GM10266 (cell line): ENCODE results near the gene SUGCT.
A peak's percentile ranks its signal among the peaks of the same experiment; 100 is the strongest.

Experiments used
- DNase-seq: peaks from one replicate; pipeline ENCODE4 v3.0.0; 2012; ENCODE audit errors: extremely low spot score
- TF ChIP-seq, protein P1 (sequence below): IDR thresholded peaks from 2 replicates; pipeline ENCODE4 v1.5.1; 2012; ENCODE audit warnings: mild to moderate bottlenecking, low read depth; ENCODE audit not compliant: control insufficient read depth, insufficient read depth; ENCODE audit errors: missing control alignments

The SUGCT gene

DNA sequence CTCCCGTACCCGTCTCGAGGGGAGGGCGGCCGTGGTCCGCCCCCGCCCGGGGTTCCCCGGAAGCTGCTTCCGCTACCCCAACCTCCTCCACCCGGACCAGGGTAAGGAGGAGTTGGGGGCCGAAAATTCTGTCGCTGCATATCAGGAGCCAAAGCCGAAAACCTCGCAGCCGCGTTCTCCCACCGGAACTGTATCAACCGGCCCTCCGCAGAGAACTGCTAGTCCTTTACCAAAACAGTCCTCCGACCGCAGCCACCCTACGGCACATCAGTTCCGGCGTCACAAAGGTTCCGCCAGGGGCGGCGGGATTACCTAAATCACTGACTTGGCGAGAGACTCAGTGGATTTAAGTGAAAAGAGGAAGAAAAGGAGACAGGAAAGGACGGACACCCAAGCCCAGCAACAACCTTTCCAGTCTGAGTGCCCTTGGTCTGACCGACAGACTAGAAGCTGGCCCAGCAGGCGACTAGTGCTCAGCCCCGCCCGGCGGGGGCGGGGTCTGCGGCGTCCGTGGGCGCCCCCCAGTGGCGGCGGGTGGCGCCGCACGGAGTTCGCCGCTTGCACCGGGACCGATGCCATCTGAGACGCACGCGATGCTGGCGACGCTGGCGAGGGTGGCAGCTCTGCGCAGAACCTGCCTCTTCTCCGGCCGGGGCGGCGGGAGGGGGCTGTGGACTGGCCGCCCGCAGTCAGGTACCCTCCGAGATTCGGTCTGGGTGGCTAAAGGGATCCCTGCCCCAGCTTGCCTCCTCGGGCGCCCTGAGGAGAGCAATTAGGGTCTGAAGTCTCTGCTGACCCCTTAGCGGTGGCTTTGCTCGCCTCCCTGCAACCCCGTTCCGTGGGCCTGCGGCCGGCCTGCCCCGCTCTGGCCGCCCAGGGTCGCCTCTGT, at the start of gene SUGCT, which contains the start of gene MPLKIP:
Gene SUGCT (plus strand): TSS at position 578 of the 889 bp plus-strand sequence.
Gene MPLKIP (minus strand): TSS at position 195 of the 889 bp plus-strand sequence. CDS start 55 bp downstream, at position 140.
- TF ChIP-seq, protein P1, sequence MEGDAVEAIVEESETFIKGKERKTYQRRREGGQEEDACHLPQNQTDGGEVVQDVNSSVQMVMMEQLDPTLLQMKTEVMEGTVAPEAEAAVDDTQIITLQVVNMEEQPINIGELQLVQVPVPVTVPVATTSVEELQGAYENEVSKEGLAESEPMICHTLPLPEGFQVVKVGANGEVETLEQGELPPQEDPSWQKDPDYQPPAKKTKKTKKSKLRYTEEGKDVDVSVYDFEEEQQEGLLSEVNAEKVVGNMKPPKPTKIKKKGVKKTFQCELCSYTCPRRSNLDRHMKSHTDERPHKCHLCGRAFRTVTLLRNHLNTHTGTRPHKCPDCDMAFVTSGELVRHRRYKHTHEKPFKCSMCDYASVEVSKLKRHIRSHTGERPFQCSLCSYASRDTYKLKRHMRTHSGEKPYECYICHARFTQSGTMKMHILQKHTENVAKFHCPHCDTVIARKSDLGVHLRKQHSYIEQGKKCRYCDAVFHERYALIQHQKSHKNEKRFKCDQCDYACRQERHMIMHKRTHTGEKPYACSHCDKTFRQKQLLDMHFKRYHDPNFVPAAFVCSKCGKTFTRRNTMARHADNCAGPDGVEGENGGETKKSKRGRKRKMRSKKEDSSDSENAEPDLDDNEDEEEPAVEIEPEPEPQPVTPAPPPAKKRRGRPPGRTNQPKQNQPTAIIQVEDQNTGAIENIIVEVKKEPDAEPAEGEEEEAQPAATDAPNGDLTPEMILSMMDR = peak; percentile 98

DNA sequence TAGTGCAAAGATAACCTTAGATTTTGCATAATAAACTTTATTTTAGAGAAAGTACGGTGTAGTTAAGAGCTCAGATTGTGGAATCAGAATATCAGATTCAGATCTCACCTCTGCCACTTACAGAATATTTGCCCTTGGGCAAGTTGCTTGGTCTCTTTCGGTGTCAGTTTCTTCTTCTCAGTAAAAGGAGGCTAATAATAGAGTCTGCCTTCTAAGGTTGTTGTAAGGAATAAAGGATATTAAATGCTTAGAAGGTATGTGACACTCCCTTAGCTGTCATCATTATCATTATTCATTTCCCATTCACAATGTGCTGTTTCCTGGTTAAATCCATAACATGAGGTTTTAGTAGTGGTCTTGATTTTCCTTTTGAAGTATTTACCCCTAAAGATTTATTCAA, 42.6 kb upstream of the SUGCT start:
- TF ChIP-seq, protein P1 = no peak
- no peak for DNase-seq

More for the DNA sequence above, at the start of gene SUGCT, which contains the start of gene MPLKIP:
- DNase-seq = peak; percentile 92

DNA sequence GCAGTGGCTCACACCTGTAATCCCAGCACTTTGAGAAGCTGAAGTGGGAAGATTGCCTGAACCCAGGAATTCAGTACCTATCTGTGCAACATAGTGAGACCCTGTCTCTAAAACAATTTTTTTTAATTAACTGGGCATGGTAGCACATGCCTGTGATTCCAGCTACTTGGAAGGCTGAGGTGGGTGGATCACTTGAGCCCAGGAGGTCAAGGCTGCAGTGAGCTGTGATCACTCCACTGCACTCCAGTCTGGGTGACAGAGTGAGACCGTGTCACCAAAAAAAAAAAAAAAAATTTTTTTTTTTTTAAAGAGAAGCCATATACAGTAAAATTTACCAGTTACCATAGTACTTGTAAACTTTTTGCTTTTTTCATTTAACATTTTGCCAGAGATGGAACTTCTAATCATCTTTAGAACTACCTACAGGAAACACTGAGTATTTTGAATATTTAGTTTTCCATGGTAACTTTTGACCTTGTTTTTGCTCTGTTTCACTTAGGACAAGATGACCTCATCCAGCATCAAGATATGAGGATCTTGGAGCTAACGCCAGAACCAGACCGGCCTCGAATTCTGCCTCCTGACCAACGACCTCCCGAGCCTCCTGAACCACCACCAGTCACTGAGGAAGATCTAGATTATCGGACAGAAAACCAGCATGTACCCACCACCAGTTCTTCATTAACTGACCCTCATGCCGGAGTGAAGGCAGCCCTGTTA, 41.0 kb upstream of the SUGCT start:
- TF ChIP-seq, protein P1 = no peak
- DNase-seq = no peak

DNA sequence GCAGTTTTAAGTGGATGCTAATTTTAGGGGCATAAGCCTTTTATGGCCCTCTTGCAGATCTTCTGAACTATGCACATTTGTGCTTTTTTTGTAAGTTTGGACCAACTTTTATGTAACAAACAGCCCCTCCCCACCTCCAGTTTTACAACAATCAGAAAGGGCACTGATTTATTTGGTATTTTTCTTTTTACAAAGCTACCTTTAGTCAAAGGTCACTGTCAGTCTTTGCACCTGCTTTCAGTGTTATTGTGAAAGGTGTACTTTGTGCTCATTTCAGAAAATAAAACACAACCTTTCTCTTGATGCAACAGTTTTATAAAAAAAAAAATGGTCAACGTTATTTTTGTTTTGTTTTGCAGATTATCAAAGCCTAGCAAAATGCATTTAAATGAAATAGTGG, 39.6 kb upstream of the SUGCT start:
- TF ChIP-seq, protein P1 = no peak
- no peak for DNase-seq

DNA sequence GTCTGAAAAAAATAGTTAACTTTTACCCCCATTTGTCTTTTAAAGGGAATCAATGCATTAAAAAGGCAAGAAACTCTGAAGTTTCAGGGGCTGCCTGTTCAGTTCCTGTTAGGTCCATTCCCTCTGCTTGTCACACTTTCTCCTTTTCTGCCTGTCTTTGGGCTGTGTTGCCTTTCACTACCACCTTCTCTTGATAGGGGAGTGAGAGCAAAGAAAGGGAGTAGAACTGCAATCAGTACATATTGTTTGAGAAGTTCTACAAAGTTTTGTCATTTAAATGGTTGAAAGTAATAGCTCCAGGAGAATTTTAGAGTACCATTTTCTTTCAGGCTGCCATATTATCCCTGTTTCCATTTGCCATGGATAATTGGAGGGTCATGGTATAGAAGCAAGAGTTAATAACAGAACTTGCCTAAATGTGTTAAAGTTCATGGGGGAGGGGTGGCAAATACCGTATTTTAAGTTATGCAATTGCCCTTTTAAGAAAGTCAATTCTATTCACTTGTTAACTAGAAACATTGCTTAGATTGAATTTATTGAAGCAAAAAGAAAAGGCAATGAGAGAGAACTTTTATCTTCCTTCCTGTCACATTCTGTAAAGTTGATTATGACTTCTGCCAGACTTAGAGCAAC, 39.0 kb upstream of the SUGCT start:
- TF ChIP-seq, protein P1 = no peak
- DNase-seq = no peak

DNA sequence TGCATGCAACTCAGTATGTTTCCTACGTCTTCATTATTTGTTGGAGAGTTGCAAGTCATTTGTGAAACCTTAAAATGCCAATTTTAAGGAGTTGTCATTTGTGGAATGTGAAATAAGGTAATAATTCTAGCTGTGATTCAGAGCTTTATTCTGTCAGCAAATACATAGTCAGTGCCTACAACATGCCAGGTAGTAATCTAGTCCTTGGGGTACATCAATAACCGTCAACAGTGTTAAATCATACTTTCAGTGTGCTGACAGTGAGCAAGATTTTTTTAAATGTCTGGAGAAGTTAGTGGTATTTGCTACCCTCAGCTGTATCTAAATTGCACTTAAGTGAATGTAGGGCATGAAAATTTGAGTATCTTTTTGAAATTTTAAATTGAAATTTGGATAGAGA, 37.1 kb upstream of the SUGCT start:
- no peak for DNase-seq
- TF ChIP-seq, protein P1 = no peak
